Body of pancreas (tissue), 4 donors: ENCODE measurements around the gene SUMO3.

ENCODE experiments used
- CTCF ChIP-seq, 7 experiments: fragments of 450-650 bp in 4 of 7; fragments of 200-600 bp in 3 of 7; sonication (generic) in 3 of 7; IDR thresholded peaks; one replicate each; pipeline ENCODE4 v1.5.1; 2016 to 2019; ENCODE audit warnings: antibody characterized with exemption in 7 of 7
- POLR2A ChIP-seq, 3 donors: fragments of 450-650 bp; IDR thresholded peaks; one replicate each; pipeline ENCODE4 v1.6.1; 2016; ENCODE audit warnings: antibody characterized with exemption in 3 of 3, mild to moderate bottlenecking in 2 of 3

- no peak for TF ChIP-seq CTCF (IDR thresholded peaks at IDR 0.05)
- no peak for TF ChIP-seq POLR2A (IDR thresholded peaks at IDR 0.05)
Observed at GRCh38 chr21:44797775-44798174, 20.1 kb downstream of the SUMO3 start.
